Stomach smooth muscle (tissue), 2 donors: ENCODE results near the gene YEATS4.

Experiments used
- H3K27ac ChIP-seq: one replicate; pipeline ENCODE4 v1.7.0; 2013; ENCODE audit warnings: mild to moderate bottlenecking, low read length, inconsistent platforms
- H3K27me3 ChIP-seq, 2 donors: one replicate each; pipeline ENCODE4 v1.7.0; 2013; ENCODE audit warnings: low read length in 2 of 2; ENCODE audit not compliant: insufficient read depth in 2 of 2, control insufficient read depth in 1 of 2
- H3K36me3 ChIP-seq, 2 donors: one replicate each; pipeline ENCODE4 v1.7.0; 2013; ENCODE audit warnings: low read length in 2 of 2; ENCODE audit not compliant: control insufficient read depth in 2 of 2, insufficient read depth in 2 of 2
- H3K4me1 ChIP-seq: one replicate; pipeline ENCODE4 v1.7.0; 2013; ENCODE audit warnings: low read length; ENCODE audit not compliant: control insufficient read depth, insufficient read depth
- H3K4me3 ChIP-seq, 2 donors: one replicate each; pipeline ENCODE4 v1.7.0; 2013; ENCODE audit warnings: low read length in 2 of 2
- H3K9ac ChIP-seq, 2 donors: one replicate each; pipeline ENCODE4 v1.7.0; 2013; ENCODE audit warnings: low read length in 2 of 2, mild to moderate bottlenecking in 1 of 2
- H3K9me3 ChIP-seq, 2 donors: one replicate each; pipeline ENCODE4 v1.7.0; 2013; ENCODE audit warnings: low read length in 2 of 2; ENCODE audit not compliant: control insufficient read depth in 2 of 2
- donor health status: healthy.
- donor health status: Pancreatic carcinoma.

YEATS4 gene

GRCh38 chr12:69396041-69396440 is 36.5 kb downstream of the YEATS4 start:
- Histone ChIP-seq H3K4me1 (no peaks in the 10 kb centered on the region), H3K9ac (no peak overlapping the region), H3K27ac (no peak overlapping the region), H3K27me3 (no peaks in the 10 kb centered on the region), H3K36me3 (no peaks in the 10 kb centered on the region), H3K4me3 (no peak overlapping the region), H3K9me3 (no peaks in the 10 kb centered on the region)

GRCh38 chr12:69396963-69397362 is 37.4 kb downstream of the YEATS4 start:
- no peaks in the 10 kb centered on the region for H3K4me1 ChIP-seq
- no peaks in the 10 kb centered on the region for H3K36me3 ChIP-seq
- no peak overlapping the region for H3K9ac ChIP-seq
- no peaks in the 10 kb centered on the region for H3K27me3 ChIP-seq
- H3K27ac ChIP-seq, result no peak overlapping the region
- H3K4me3 ChIP-seq, result no peak overlapping the region
- no peaks in the 10 kb centered on the region for H3K9me3 ChIP-seq

- H3K4me1 ChIP-seq, result no peaks in the 10 kb centered on the region
- H3K9me3 ChIP-seq, result no peaks in the 10 kb centered on the region
- no peak overlapping the region for H3K9ac ChIP-seq
- H3K36me3 ChIP-seq, result no peaks in the 10 kb centered on the region
- H3K27ac ChIP-seq, result no peak overlapping the region
- no peaks in the 10 kb centered on the region for H3K27me3 ChIP-seq
- no peak overlapping the region for H3K4me3 ChIP-seq
Measured at GRCh38 chr12:69397978-69398377, 38.4 kb downstream of the YEATS4 start.

GRCh38 chr12:69401940-69402339 is 42.4 kb downstream of the YEATS4 start:
- H3K27me3 ChIP-seq, result no peaks in the 10 kb centered on the region
- no peaks in the 10 kb centered on the region for H3K9me3 ChIP-seq
- no peak overlapping the region for H3K9ac ChIP-seq
- no peaks in the 10 kb centered on the region for H3K4me1 ChIP-seq
- no peak overlapping the region for H3K4me3 ChIP-seq
- H3K27ac ChIP-seq, result no peak overlapping the region
- no peaks in the 10 kb centered on the region for H3K36me3 ChIP-seq

- Histone ChIP-seq H3K27ac (no peak overlapping the region), H3K9me3 (no peaks in the 10 kb centered on the region), H3K9ac (no peak overlapping the region), H3K36me3 (no peaks in the 10 kb centered on the region), H3K4me3 (no peak overlapping the region), H3K27me3 (no peaks in the 10 kb centered on the region), H3K4me1 (no peaks in the 10 kb centered on the region)
Measured at GRCh38 chr12:69404851-69405565, 45.5 kb downstream of the YEATS4 start.

GRCh38 chr12:69405566-69405865 is 46.0 kb downstream of the YEATS4 start:
- H3K4me3 ChIP-seq, result no peak overlapping the region
- no peak overlapping the region for H3K27ac ChIP-seq
- no peak overlapping the region for H3K9ac ChIP-seq
- no peaks in the 10 kb centered on the region for H3K4me1 ChIP-seq
- peaks cover 0 to 2% of the 10 kb centered on the region in 2 donors for H3K36me3 ChIP-seq
- H3K9me3 ChIP-seq, result no peaks in the 10 kb centered on the region
- H3K27me3 ChIP-seq, result no peaks in the 10 kb centered on the region

- H3K4me1 ChIP-seq, result no peaks in the 10 kb centered on the region
- H3K9me3 ChIP-seq, result no peaks in the 10 kb centered on the region
- H3K27ac ChIP-seq, result no peak overlapping the region
- no peaks in the 10 kb centered on the region for H3K27me3 ChIP-seq
- no peak overlapping the region for H3K9ac ChIP-seq
- H3K36me3 ChIP-seq, result peaks cover 0 to 3% of the 10 kb centered on the region in 2 donors
- no peak overlapping the region for H3K4me3 ChIP-seq
Measured at GRCh38 chr12:69406217-69406616, 46.7 kb downstream of the YEATS4 start.

GRCh38 chr12:69410571-69410970 is 51.0 kb downstream of the YEATS4 start:
- peaks cover 0 to 3% of the 10 kb centered on the region in 2 donors for H3K36me3 ChIP-seq
- H3K9me3 ChIP-seq, result no peaks in the 10 kb centered on the region
- H3K9ac ChIP-seq, result no peak overlapping the region
- peaks cover 1% of the 10 kb centered on the region for H3K4me1 ChIP-seq
- H3K27ac ChIP-seq, result no peak overlapping the region
- H3K27me3 ChIP-seq, result no peaks in the 10 kb centered on the region
- no peak overlapping the region for H3K4me3 ChIP-seq

- no peak overlapping the region for H3K4me3 ChIP-seq
- no peak overlapping the region for H3K27ac ChIP-seq
- peaks cover 6% of the 10 kb centered on the region for H3K4me1 ChIP-seq
- no peak overlapping the region for H3K9ac ChIP-seq
- H3K27me3 ChIP-seq, result no peaks in the 10 kb centered on the region
- H3K36me3 ChIP-seq, result peaks cover 0 to 3% of the 10 kb centered on the region in 2 donors
- no peaks in the 10 kb centered on the region for H3K9me3 ChIP-seq
Measured at GRCh38 chr12:69412655-69413054, 53.1 kb downstream of the YEATS4 start.

GRCh38 chr12:69415471-69416275 is 56.1 kb downstream of the YEATS4 start:
- H3K36me3 ChIP-seq, result no peaks in the 10 kb centered on the region
- peaks cover 6% of the 10 kb centered on the region for H3K4me1 ChIP-seq
- H3K27ac ChIP-seq, result no peak overlapping the region
- peak overlapping the region in 1 of 2 donors; percentile 55 for H3K9ac ChIP-seq
- H3K9me3 ChIP-seq, result no peaks in the 10 kb centered on the region
- peak overlapping the region in 1 of 2 donors; percentile 47 for H3K4me3 ChIP-seq
- no peaks in the 10 kb centered on the region for H3K27me3 ChIP-seq

GRCh38 chr12:69417231-69417630 is 57.7 kb downstream of the YEATS4 start:
- Histone ChIP-seq H3K27ac (no peak overlapping the region), H3K27me3 (no peaks in the 10 kb centered on the region), H3K9ac (no peak overlapping the region), H3K4me1 (peaks cover 6% of the 10 kb centered on the region), H3K36me3 (no peaks in the 10 kb centered on the region), H3K4me3 (no peak overlapping the region), H3K9me3 (no peaks in the 10 kb centered on the region)
